Activated CD8-positive, alpha-beta memory T cell treated with anti-CD3 and anti-CD28 coated beads, Interleukin-2, amount 50 U/mL, for 24 hours (primary cell): ENCODE results near the gene TRIM24.

Experiments
- DNase-seq: peaks from one replicate; pipeline ENCODE4 v3.0.0-alpha.2; 2020; ENCODE audit errors: extremely low read depth

Gene TRIM24

GRCh38 chr7:138538997-138539644 lies 79.1 kb downstream of the TRIM24 start:
- no peak for DNase-seq

- no peak for DNase-seq
Observed at GRCh38 chr7:138542183-138542582, 82.1 kb downstream of the TRIM24 start.

GRCh38 chr7:138543739-138544138 lies 83.7 kb downstream of the TRIM24 start:
- DNase-seq, result no peak

- DNase-seq, result no peak
Observed at GRCh38 chr7:138545123-138545522, 85.1 kb downstream of the TRIM24 start.

GRCh38 chr7:138546064-138546619 lies 86.1 kb downstream of the TRIM24 start:
- DNase-seq, result no peak

GRCh38 chr7:138546829-138547228 lies 86.8 kb downstream of the TRIM24 start:
- DNase-seq, result no peak

- no peak for DNase-seq
Observed at GRCh38 chr7:138549082-138549481, 89.0 kb downstream of the TRIM24 start.

GRCh38 chr7:138550337-138550736 lies 90.3 kb downstream of the TRIM24 start:
- DNase-seq, result no peak

GRCh38 chr7:138551102-138551501 lies 91.0 kb downstream of the TRIM24 start:
- DNase-seq, result no peak

- DNase-seq, result no peak
Observed at GRCh38 chr7:138553805-138554204, 93.7 kb downstream of the TRIM24 start.

- no peak for DNase-seq
Observed at GRCh38 chr7:138554674-138555073, 94.6 kb downstream of the TRIM24 start.

GRCh38 chr7:138555684-138556083 lies 95.6 kb downstream of the TRIM24 start:
- no peak for DNase-seq

- DNase-seq, result no peak
Observed at GRCh38 chr7:138556771-138557484, 96.9 kb downstream of the TRIM24 start.

GRCh38 chr7:138559448-138559847 lies 99.4 kb downstream of the TRIM24 start:
- no peak for DNase-seq

GRCh38 chr7:138563808-138564207 lies 103.7 kb downstream of the TRIM24 start:
- DNase-seq, result no peak

GRCh38 chr7:138564365-138564764 lies 104.3 kb downstream of the TRIM24 start:
- DNase-seq, result no peak

- DNase-seq, result no peak
Observed at GRCh38 chr7:138565071-138565450, 105.0 kb downstream of the TRIM24 start.

- no peak for DNase-seq
Observed at GRCh38 chr7:138565451-138566114, 105.5 kb downstream of the TRIM24 start.

GRCh38 chr7:138568655-138569054 lies 108.6 kb downstream of the TRIM24 start:
- DNase-seq, result no peak

GRCh38 chr7:138569418-138569817 lies 109.4 kb downstream of the TRIM24 start:
- DNase-seq, result no peak

- no peak for DNase-seq
Observed at GRCh38 chr7:138570715-138571114, 110.7 kb downstream of the TRIM24 start.

GRCh38 chr7:138573741-138574140 lies 113.7 kb downstream of the TRIM24 start:
- DNase-seq, result no peak
